OCI-LY7 (cell line): ENCODE data around the gene DUSP6. TPM values are rescaled to one million over a fixed set of nuclear protein-coding genes. Genes with fewer than 3 reads are reported as not detected.

Experiments
- BruUV-seq: library from RNA; stranded (reverse); fragments of 400-500 nt; replicated peaks from 2 replicates; lab custom pipeline; 2021; lab: Mats Ljungman, UMichigan
- CTCF ChIA-PET: fragments of 300-600 bp; sonication (Branson Sonifier 250); formaldehyde crosslinking; loops from one replicate; lab custom pipeline; 2022; ENCODE audit warnings: antibody characterized with exemption; ENCODE audit not compliant: unreplicated experiment; lab: Charles Lee
- POLR2A ChIA-PET: fragments of 300-600 bp; sonication (Branson Sonifier 250); formaldehyde crosslinking; loops from one replicate; lab custom pipeline; 2022; ENCODE audit warnings: antibody characterized with exemption; lab: Charles Lee
- DNase-seq: peaks from one replicate; pipeline ENCODE4 v3.0.0-alpha.2; 2015; ENCODE audit warnings: low spot score
- H2AFZ ChIP-seq: fragments of 200-600 bp; sonication (generic), shearing (Covaris generic); 2 replicates; pipeline ENCODE4 v1.6.1; 2014; ENCODE audit warnings: mild to moderate bottlenecking, antibody characterized with exemption, low read length, moderate library complexity
- H3K27ac ChIP-seq: fragments of 200-600 bp; sonication (generic); 2 replicates; pipeline ENCODE4 v1.5.1; 2014; ENCODE audit warnings: mixed run types, low read depth, mild to moderate bottlenecking, moderate library complexity, low read length, inconsistent platforms; ENCODE audit not compliant: poor library complexity, severe bottlenecking
- H3K36me3 ChIP-seq: fragments of 200-600 bp; sonication (generic); 2 replicates; pipeline ENCODE4 v1.6.1; 2014; ENCODE audit warnings: mild to moderate bottlenecking, antibody characterized with exemption, low read length, moderate library complexity, mixed read lengths; ENCODE audit not compliant: insufficient read depth
- H3K4me1 ChIP-seq: fragments of 200-600 bp; sonication (generic); 2 replicates; pipeline ENCODE4 v1.5.1; 2014; ENCODE audit warnings: mild to moderate bottlenecking, low read length; ENCODE audit not compliant: insufficient read depth, poor library complexity, severe bottlenecking
- H3K4me2 ChIP-seq: fragments of 200-600 bp; sonication (generic); 2 replicates; pipeline ENCODE4 v1.6.1; 2014; ENCODE audit warnings: mild to moderate bottlenecking, low read length
- H3K4me3 ChIP-seq: fragments of 200-600 bp; sonication (generic); 2 replicates; pipeline ENCODE4 v1.5.1; 2014; ENCODE audit warnings: mild to moderate bottlenecking, low read depth, low read length; ENCODE audit not compliant: poor library complexity, severe bottlenecking
- H3K79me2 ChIP-seq: fragments of 200-600 bp; sonication (generic); 2 replicates; pipeline ENCODE4 v1.6.1; 2016; ENCODE audit warnings: low read depth, mild to moderate bottlenecking, low read length, moderate library complexity, mixed read lengths; ENCODE audit not compliant: insufficient read depth
- H3K9me2 ChIP-seq: fragments of 200-600 bp; sonication (generic); 2 replicates; pipeline ENCODE4 v1.6.1; 2016; ENCODE audit warnings: mild to moderate bottlenecking, low read length, mixed read lengths; ENCODE audit not compliant: insufficient read depth
- H3K9me3 ChIP-seq: fragments of 200-600 bp; sonication (generic); 2 replicates; pipeline ENCODE4 v1.6.1; 2014; ENCODE audit warnings: mild to moderate bottlenecking, mixed run types, low read length, mixed read lengths
- H4K20me1 ChIP-seq: fragments of 200-600 bp; sonication (generic); 2 replicates; pipeline ENCODE4 v1.6.1; 2014; ENCODE audit warnings: mild to moderate bottlenecking, antibody characterized with exemption, low read length, moderate library complexity, mixed read lengths; ENCODE audit not compliant: insufficient read depth
- EZH2phosphoT487 ChIP-seq: fragments of 200-600 bp; sonication (generic); IDR thresholded peaks from 2 replicates; pipeline ENCODE4 v1.6.1; 2018; ENCODE audit warnings: low read depth, borderline replicate concordance, mild to moderate bottlenecking, mixed run types, antibody characterized with exemption, low read length, moderate library complexity, mixed read lengths
- intact Hi-C: fragments of 100-400 bp; cut with micrococcal nuclease; formaldehyde crosslinking; loops from one replicate; pipeline ENCODE4 v1.10.0; 2022; ENCODE audit not compliant: unreplicated experiment
- total RNA-seq, 2 experiments: library from RNA; depleted of rRNA in 1 of 2; stranded (reverse); fragments of >200 nt in 1 of 2; shearing (Covaris generic) in 1 of 2; gene quantifications; 2 replicates each; pipeline ENCODE4 v1.2.3, GENCODE V29; 2014 to 2022
- TF ChIP-seq, protein P1 (sequence below): fragments of 200-600 bp; sonication (generic); conservative IDR thresholded peaks from 2 replicates; pipeline ENCODE4 v1.5.1; 2014; ENCODE audit warnings: mild to moderate bottlenecking, antibody characterized with exemption, low read length, moderate library complexity, mixed read lengths

The DUSP6 gene
- total RNA-seq, 2 experiments from 2014 or later = 0.47 to 2.2 TPM

DNA sequence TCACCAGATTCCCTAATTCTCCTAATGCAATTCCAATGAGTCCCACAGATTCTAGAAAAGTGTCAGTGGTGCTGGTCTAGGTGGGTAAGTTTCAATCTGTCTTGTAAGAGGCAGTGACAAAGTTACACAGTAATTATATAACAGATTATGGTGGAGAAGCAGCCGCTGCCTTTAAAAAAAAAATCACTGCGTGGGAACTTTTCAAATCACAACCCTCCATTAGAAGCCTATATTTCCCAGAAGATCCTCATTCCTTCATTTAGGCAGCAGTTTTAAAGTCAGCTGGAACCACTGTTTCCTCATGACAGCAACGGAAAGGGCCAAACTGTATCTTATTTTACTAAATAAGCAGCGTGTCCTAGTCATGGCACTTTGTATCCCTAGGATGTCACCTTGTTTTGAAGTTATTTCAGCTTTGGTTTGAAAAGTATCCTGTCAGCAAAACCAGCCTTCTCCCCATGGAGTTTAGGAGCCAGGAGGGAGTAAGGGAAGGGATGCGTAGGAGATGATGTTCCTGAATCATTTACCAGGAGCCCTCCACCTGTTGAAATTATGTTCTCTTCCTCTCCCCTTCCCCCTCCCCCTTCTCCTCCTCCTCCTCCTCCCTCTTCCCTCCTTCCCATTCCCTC is 27.7 kb upstream of the DUSP6 start:
- Histone ChIP-seq H3K9me2 (no peaks in the 10 kb centered on the region), H3K4me2 (no peak overlapping the region), H4K20me1 (no peaks in the 10 kb centered on the region), H3K9me3 (no peaks in the 10 kb centered on the region), H3K79me2 (no peaks in the 10 kb centered on the region), H2AFZ (no peak overlapping the region), H3K36me3 (no peaks in the 10 kb centered on the region), H3K27ac (no peak overlapping the region), H3K4me3 (no peak overlapping the region), H3K4me1 (no peaks in the 10 kb centered on the region)
- DNase-seq = no peak
- ChIA-PET POLR2A (interaction anchor here (0.6 kb wide), 1 partner anchor 281 kb away, joined by 3 read pairs; no protein-coding TSS in a partner anchor), CTCF (interaction anchor here (0.5 kb wide), 1 partner anchor 42 kb away, joined by 3 read pairs; no protein-coding TSS in a partner anchor)
- BruUV-seq = no TSS peak
- intact Hi-C loops = no loop called here
- TF ChIP-seq EZH2phosphoT487 = no peak
- TF ChIP-seq, protein P1, sequence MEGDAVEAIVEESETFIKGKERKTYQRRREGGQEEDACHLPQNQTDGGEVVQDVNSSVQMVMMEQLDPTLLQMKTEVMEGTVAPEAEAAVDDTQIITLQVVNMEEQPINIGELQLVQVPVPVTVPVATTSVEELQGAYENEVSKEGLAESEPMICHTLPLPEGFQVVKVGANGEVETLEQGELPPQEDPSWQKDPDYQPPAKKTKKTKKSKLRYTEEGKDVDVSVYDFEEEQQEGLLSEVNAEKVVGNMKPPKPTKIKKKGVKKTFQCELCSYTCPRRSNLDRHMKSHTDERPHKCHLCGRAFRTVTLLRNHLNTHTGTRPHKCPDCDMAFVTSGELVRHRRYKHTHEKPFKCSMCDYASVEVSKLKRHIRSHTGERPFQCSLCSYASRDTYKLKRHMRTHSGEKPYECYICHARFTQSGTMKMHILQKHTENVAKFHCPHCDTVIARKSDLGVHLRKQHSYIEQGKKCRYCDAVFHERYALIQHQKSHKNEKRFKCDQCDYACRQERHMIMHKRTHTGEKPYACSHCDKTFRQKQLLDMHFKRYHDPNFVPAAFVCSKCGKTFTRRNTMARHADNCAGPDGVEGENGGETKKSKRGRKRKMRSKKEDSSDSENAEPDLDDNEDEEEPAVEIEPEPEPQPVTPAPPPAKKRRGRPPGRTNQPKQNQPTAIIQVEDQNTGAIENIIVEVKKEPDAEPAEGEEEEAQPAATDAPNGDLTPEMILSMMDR = no peak

GRCh38 chr12:89379148-89379838 is 27.0 kb upstream of the DUSP6 start:
- intact Hi-C loops = no loop called here
- CTCF ChIA-PET = interaction anchor here (0.5 kb wide), 1 partner anchor 43 kb away, joined by 3 read pairs; no protein-coding TSS in a partner anchor
- Histone ChIP-seq H3K4me3 (no peak overlapping the region), H2AFZ (no peak overlapping the region), H3K4me1 (no peaks in the 10 kb centered on the region), H3K4me2 (no peak overlapping the region), H3K27ac (no peak overlapping the region), H3K9me2 (no peaks in the 10 kb centered on the region), H3K79me2 (no peaks in the 10 kb centered on the region), H3K9me3 (no peaks in the 10 kb centered on the region), H4K20me1 (no peaks in the 10 kb centered on the region), H3K36me3 (no peaks in the 10 kb centered on the region)
- TF ChIP-seq, protein P1 = no peak
- no peak for TF ChIP-seq EZH2phosphoT487
- BruUV-seq = no TSS peak
- POLR2A ChIA-PET = interaction anchor here (0.6 to 0.7 kb wide), 2 partner anchors 26 to 280 kb away, joined by 3 read pairs; no protein-coding TSS in a partner anchor
- no peak for DNase-seq
